ENCODE measurements around the gene TPK1.

- TF ChIP-seq CTCF (IDR thresholded peaks at IDR 0.05; ENCODE audit: insufficient read depth, low read depth, low read length) (no peak), EZH2 (IDR thresholded peaks at IDR 0.05; ENCODE audit: insufficient read depth, low read length) (no peak)
Measured at GRCh38 chr7:144587701-144588100, 248.2 kb downstream of the TPK1 start.

All from astrocyte (in vitro differentiated cells and primary cell).